ENCODE results near the gene FCF1. TPM values are rescaled to one million over a fixed set of nuclear protein-coding genes. Genes with fewer than 3 reads are reported as not detected.
A peak's percentile ranks its signal among the peaks of the same experiment; 100 is the strongest.

FCF1 gene
- total and polyA plus RNA-seq, 9 of the 15 experiments (the other 6 are each of a cell fraction or from before 2014, with no cell fraction given) = 6.8 to 91.9 (median 40.0) TPM

- TF ChIP-seq SAP30 (IDR thresholded peaks at IDR 0.05; ENCODE audit: borderline replicate concordance, insufficient read depth, low read depth, low read length, poor library complexity, severe bottlenecking) = no peak
- TF ChIP-seq EHMT2 (IDR thresholded peaks at IDR 0.05) = no peak
- no peak for TF ChIP-seq MCM5 (IDR thresholded peaks at IDR 0.05; ENCODE audit: low read depth)
- no peak for TF ChIP-seq PTTG1 (tag; IDR thresholded peaks at IDR 0.05; ENCODE audit: low read depth)
- no peak for TF ChIP-seq ZBTB8A (IDR thresholded peaks at IDR 0.05; ENCODE audit: partially characterized antibody)
- TF ChIP-seq NONO (IDR thresholded peaks at IDR 0.05; ENCODE audit: low read depth in 2 of 2, low read length in 1 of 2) = no peak; a peak in 1 of 4 replicates
- no peak for TF ChIP-seq WHSC1 (IDR thresholded peaks at IDR 0.05; ENCODE audit: low read length)
- no peak for TF ChIP-seq ZNF311 (CRISPR knock-in tag; IDR thresholded peaks at IDR 0.05)
- no peak for TF ChIP-seq IFI16 (CRISPR knock-in tag; IDR thresholded peaks at IDR 0.05)
- no peak for TF ChIP-seq ZNF449 (CRISPR knock-in tag; IDR thresholded peaks at IDR 0.05)
- TF ChIP-seq ZBTB33 (CRISPR knock-in tag; IDR thresholded peaks at IDR 0.05) = no peak
- TF ChIP-seq CTCFL (IDR thresholded peaks at IDR 0.05; ENCODE audit: borderline replicate concordance, insufficient read depth, low read depth, low read length, poor library complexity, severe bottlenecking) = no peak
- TF ChIP-seq PHF8 (IDR thresholded peaks at IDR 0.05; ENCODE audit: borderline replicate concordance, low read length) = peak; percentile 78; the same call in 1 of the 2 replicates
- TF ChIP-seq STAT5A (IDR thresholded peaks at IDR 0.05; ENCODE audit: borderline replicate concordance, low read length) = no peak
- TF ChIP-seq NFATC3 (IDR thresholded peaks at IDR 0.05) = no peak
- no peak for TF ChIP-seq YBX1 (IDR thresholded peaks at IDR 0.05)
- TF ChIP-seq ZBTB26 (CRISPR knock-in tag; IDR thresholded peaks at IDR 0.05) = no peak
- TF ChIP-seq SPI1 (IDR thresholded peaks at IDR 0.05; ENCODE audit: borderline replicate concordance, low read depth, low read length) = no peak
- no peak for TF ChIP-seq XRCC3 (IDR thresholded peaks at IDR 0.05)
Observed at GRCh38 chr14:74712499-74713394, at the start of gene FCF1, which contains the start of gene AREL1 (continued).
